Measurements from ENCODE around the gene GRK7. TPM values are rescaled to one million over a fixed set of nuclear protein-coding genes. Genes with fewer than 3 reads are reported as not detected.

The GRK7 gene
- total RNA-seq, 4 donors from 2014 or later, result 0.30 TPM; not detected in 3

GRCh38 chr3:141811348-141811747, 48.1 kb downstream of the GRK7 start:
- H3K4me3 ChIP-seq, result no peak overlapping the region
- H3K4me1 ChIP-seq, result no peaks in the 10 kb centered on the region
- H3K27ac ChIP-seq, result no peak overlapping the region
- DNase-seq (ENCODE audit: low spot score in 2 of 2), result no peak
- H3K27me3 ChIP-seq, result no peaks in the 10 kb centered on the region
- peaks cover 0 to 11% (median 0%) of the 10 kb centered on the region in 4 donors for H3K9me3 ChIP-seq
- TF ChIP-seq EP300 (IDR thresholded peaks at IDR 0.05) (no peak), POLR2A (IDR thresholded peaks at IDR 0.05) (no peak)
- H3K36me3 ChIP-seq, result no peaks in the 10 kb centered on the region
- WGBS, 2 donors, result 66 to 67% methylated on average over 3 of the region's 3 CpGs

GRCh38 chr3:141812084-141812483, 48.9 kb downstream of the GRK7 start:
- no peak for TF ChIP-seq POLR2A (IDR thresholded peaks at IDR 0.05)
- TF ChIP-seq EP300 (IDR thresholded peaks at IDR 0.05), result no peak
- no peak for TF ChIP-seq CTCF (IDR thresholded peaks at IDR 0.05)
- no peak for DNase-seq (ENCODE audit: low spot score in 2 of 2)
- Histone ChIP-seq H3K4me3 (no peak overlapping the region), H3K27ac (no peak overlapping the region), H3K9me3 (peaks cover 0 to 11% (median 0%) of the 10 kb centered on the region in 4 donors), H3K36me3 (no peaks in the 10 kb centered on the region), H3K27me3 (peaks cover 0 to 5% of the 10 kb centered on the region in 2 donors), H3K4me1 (no peaks in the 10 kb centered on the region)
- 42 to 49% methylated on average over 5 of the region's 5 CpGs for WGBS, 2 donors

GRCh38 chr3:141812586-141812985, 49.4 kb downstream of the GRK7 start:
- Histone ChIP-seq H3K4me1 (no peaks in the 10 kb centered on the region), H3K9me3 (peaks cover 0 to 11% (median 0%) of the 10 kb centered on the region in 4 donors), H3K27ac (no peak overlapping the region), H3K27me3 (peaks cover 0 to 5% of the 10 kb centered on the region in 2 donors), H3K36me3 (no peaks in the 10 kb centered on the region), H3K4me3 (no peak overlapping the region)
- DNase-seq (ENCODE audit: low spot score in 2 of 2), result no peak
- no peak for TF ChIP-seq POLR2A (IDR thresholded peaks at IDR 0.05)
- 66 to 71% methylated on average over 4 of the region's 4 CpGs for WGBS, 2 donors

Small RNAs within 50 kb of the gene (small RNA-seq; reads per million reads assigned to genes)
- not detected for gene AC112771.1

Other genes with a start within 250 kb of the GRK7 start
- gene RNF7, start 25.1 kb upstream of the GRK7 start, total RNA-seq, result 10 to 100 TPM; 65.7 to 80.2 (median 66.8) TPM
- gene ATP1B3, start 113.2 kb downstream of the GRK7 start, total RNA-seq, result 10 to 100 TPM; 73.3 to 98.0 (median 92.9) TPM

Measured in tibial nerve (tissue), 4 donors.